ENCODE results near the gene DYRK1A. TPM values are rescaled to one million over a fixed set of nuclear protein-coding genes. Genes with fewer than 3 reads are reported as not detected.
A peak's percentile ranks its signal among the peaks of the same experiment; 100 is the strongest.

The DYRK1A gene
- total RNA-seq, 2 donors from 2014 or later: 70.5 to 146 TPM

- Histone ChIP-seq H3K9me3 (no peaks in the 10 kb centered on the region), H3K36me3 (no peaks in the 10 kb centered on the region), H3K27ac (peak overlapping the region in 1 of 2 donors; percentile 35), H3K4me1 (replicated peaks) (peaks cover 11% of the 10 kb centered on the region), H3K4me3 (peak overlapping the region in 1 of 2 donors; percentile 1), H3K27me3 (replicated peaks; ENCODE audit: insufficient read depth) (no peaks in the 10 kb centered on the region)
- TF ChIP-seq POLR2AphosphoS5 (IDR thresholded peaks at IDR 0.05) (no peak), POLR2A (IDR thresholded peaks at IDR 0.05) (peak; percentile 22)
- WGBS: 19% methylated on average over 8 of the region's 8 CpGs
- DNase-seq (ENCODE audit: low spot score): no peak
- intact Hi-C loops (cut with DNase I): no loop called here
These were observed 3.8 kb downstream of the DYRK1A start for GRCh38 chr21:37370152-37371040.

GRCh38 chr21:37371041-37371397 is 4.4 kb downstream of the DYRK1A start:
- intact Hi-C loops (cut with DNase I): no loop called here
- Histone ChIP-seq H3K4me1 (replicated peaks) (peaks cover 11% of the 10 kb centered on the region), H3K27me3 (replicated peaks; ENCODE audit: insufficient read depth) (no peaks in the 10 kb centered on the region), H3K9me3 (no peaks in the 10 kb centered on the region), H3K27ac (peak overlapping the region in 1 of 2 donors; percentile 35), H3K36me3 (no peaks in the 10 kb centered on the region), H3K4me3 (no peak overlapping the region)
- TF ChIP-seq CTCF (IDR thresholded peaks at IDR 0.05) (no peak), POLR2A (IDR thresholded peaks at IDR 0.05) (no peak), POLR2AphosphoS5 (IDR thresholded peaks at IDR 0.05) (no peak)
- WGBS: 55% methylated on average over 2 of the region's 2 CpGs
- DNase-seq (ENCODE audit: low spot score): no peak

- peaks cover 16% of the 10 kb centered on the region for H3K4me1 ChIP-seq (replicated peaks)
- intact Hi-C loops (cut with DNase I): no loop called here
- no peaks in the 10 kb centered on the region for H3K36me3 ChIP-seq
- H3K4me3 ChIP-seq: no peak overlapping the region
- no peaks in the 10 kb centered on the region for H3K9me3 ChIP-seq
- H3K27ac ChIP-seq: no peak overlapping the region
- TF ChIP-seq POLR2AphosphoS5 (IDR thresholded peaks at IDR 0.05) (no peak), CTCF (IDR thresholded peaks at IDR 0.05) (no peak), POLR2A (IDR thresholded peaks at IDR 0.05) (no peak)
- no peak for DNase-seq (ENCODE audit: low spot score)
- WGBS: 96% methylated on average over 3 of the region's 3 CpGs
- H3K27me3 ChIP-seq (replicated peaks; ENCODE audit: insufficient read depth): no peaks in the 10 kb centered on the region
These were observed 5.7 kb downstream of the DYRK1A start for GRCh38 chr21:37372127-37372731.

GRCh38 chr21:37372951-37373350 is 6.4 kb downstream of the DYRK1A start:
- Histone ChIP-seq H3K4me3 (no peak overlapping the region), H3K4me1 (replicated peaks) (peaks cover 16% of the 10 kb centered on the region), H3K27ac (no peak overlapping the region), H3K27me3 (replicated peaks; ENCODE audit: insufficient read depth) (no peaks in the 10 kb centered on the region), H3K9me3 (no peaks in the 10 kb centered on the region), H3K36me3 (no peaks in the 10 kb centered on the region)
- TF ChIP-seq CTCF (IDR thresholded peaks at IDR 0.05) (no peak), POLR2A (IDR thresholded peaks at IDR 0.05) (no peak), POLR2AphosphoS5 (IDR thresholded peaks at IDR 0.05) (no peak)
- DNase-seq (ENCODE audit: low spot score): no peak
- intact Hi-C loops (cut with DNase I): no loop called here
- 91% methylated on average over 3 of the region's 3 CpGs for WGBS

- intact Hi-C loops (cut with DNase I): no loop called here
- H3K27ac ChIP-seq: no peak overlapping the region
- no peaks in the 10 kb centered on the region for H3K36me3 ChIP-seq
- no peaks in the 10 kb centered on the region for H3K27me3 ChIP-seq (replicated peaks; ENCODE audit: insufficient read depth)
- peaks cover 16% of the 10 kb centered on the region for H3K4me1 ChIP-seq (replicated peaks)
- TF ChIP-seq POLR2AphosphoS5 (IDR thresholded peaks at IDR 0.05) (no peak), POLR2A (IDR thresholded peaks at IDR 0.05) (no peak), CTCF (IDR thresholded peaks at IDR 0.05) (no peak)
- DNase-seq (ENCODE audit: low spot score): no peak
- H3K9me3 ChIP-seq: no peaks in the 10 kb centered on the region
- 54% methylated on average over 1 of the region's 1 CpG for WGBS
- no peak overlapping the region for H3K4me3 ChIP-seq
These were observed 7.0 kb downstream of the DYRK1A start for GRCh38 chr21:37373539-37373938.

Data from prostate gland (tissue), 2 donors.